DMS153 (cell line): Measurements from ENCODE around the gene HLX.

Experiments
- DNase-seq: peaks from one replicate; lab custom pipeline; 2025; lab: John Stamatoyannopoulos, UW

Gene HLX

GRCh38 chr1:220882061-220882891 is 3.0 kb downstream of the HLX start:
- no peak for DNase-seq

- no peak for DNase-seq
Measured at GRCh38 chr1:220884109-220884980, 5.1 kb downstream of the HLX start.

- no peak for DNase-seq
Measured at GRCh38 chr1:220884981-220885918, 6.0 kb downstream of the HLX start.

GRCh38 chr1:220885971-220886370 is 6.7 kb downstream of the HLX start:
- DNase-seq, result no peak

GRCh38 chr1:220886470-220887201 is 7.4 kb downstream of the HLX start:
- no peak for DNase-seq

- DNase-seq, result no peak
Measured at GRCh38 chr1:220887202-220887519, 7.9 kb downstream of the HLX start.

- DNase-seq, result no peak
Measured at GRCh38 chr1:220887520-220888416, 8.5 kb downstream of the HLX start.

- no peak for DNase-seq
Measured at GRCh38 chr1:220888417-220888986, 9.3 kb downstream of the HLX start.

- no peak for DNase-seq
Measured at GRCh38 chr1:220889333-220889732, 10.1 kb downstream of the HLX start.

- no peak for DNase-seq
Measured at GRCh38 chr1:220889848-220890287, 10.6 kb downstream of the HLX start.

- no peak for DNase-seq
Measured at GRCh38 chr1:220890602-220891001, 11.4 kb downstream of the HLX start.

- DNase-seq, result no peak
Measured at GRCh38 chr1:220891224-220892085, 12.2 kb downstream of the HLX start.

- DNase-seq, result no peak
Measured at GRCh38 chr1:220892086-220892376, 12.8 kb downstream of the HLX start.

GRCh38 chr1:220892997-220893700 is 13.9 kb downstream of the HLX start:
- no peak for DNase-seq

- DNase-seq, result no peak
Measured at GRCh38 chr1:220893701-220894024, 14.4 kb downstream of the HLX start.

- no peak for DNase-seq
Measured at GRCh38 chr1:220894025-220894923, 15.0 kb downstream of the HLX start.

GRCh38 chr1:220894924-220895256 is 15.6 kb downstream of the HLX start:
- DNase-seq, result no peak

- DNase-seq, result no peak
Measured at GRCh38 chr1:220895412-220895946, 16.2 kb downstream of the HLX start.
